GM12891 (cell line): ENCODE results near the gene TRIM59.

Experiments
- POLR2A ChIP-seq: IDR thresholded peaks from 2 replicates; pipeline ENCODE4 v1.6.1; 2011; ENCODE audit warnings: low read depth, low read length, control low read depth
- POLR2AphosphoS5 ChIP-seq: IDR thresholded peaks from 2 replicates; pipeline ENCODE4 v1.6.1; 2011; ENCODE audit warnings: low read depth, low read length, control low read depth
- SPI1 ChIP-seq: IDR thresholded peaks from 2 replicates; pipeline ENCODE4 v1.6.1; 2011; ENCODE audit warnings: low read depth, low read length, control low read depth
- TAF1 ChIP-seq: IDR thresholded peaks from 2 replicates; pipeline ENCODE4 v1.6.1; 2011; ENCODE audit warnings: low read depth, low read length, control low read depth

DNA sequence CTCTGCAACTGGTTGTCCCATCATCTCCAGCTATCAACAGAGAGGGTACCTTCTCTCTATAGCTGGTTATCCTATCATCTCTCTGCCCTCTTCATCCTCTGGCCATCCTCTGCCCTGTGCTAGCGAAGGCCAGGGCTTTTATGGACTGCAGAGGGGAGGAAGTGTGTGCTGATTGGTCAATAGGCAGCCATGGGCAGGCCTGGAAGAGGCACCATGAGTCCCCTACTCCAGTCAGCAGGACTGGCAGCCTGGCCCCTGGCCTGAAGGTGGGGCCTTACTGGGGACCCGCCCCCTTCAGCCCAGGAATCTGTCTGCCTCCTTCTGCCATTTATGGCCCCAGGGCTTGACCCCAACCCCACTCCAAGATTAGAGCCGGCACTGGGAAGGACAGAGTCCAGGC is 10.4 kb upstream of the TRIM59 start:
- TF ChIP-seq SPI1, result no peak
- TF ChIP-seq POLR2A, result no peak
- TF ChIP-seq POLR2AphosphoS5, result no peak
- no peak for TF ChIP-seq TAF1
